Hepatocyte (in vitro differentiated cells): ENCODE data around the gene NUP210L.

Experiments
- CTCF ChIP-seq: fragments of 200-600 bp; sonication (generic); IDR thresholded peaks from 2 replicates; pipeline ENCODE4 v1.5.1; 2016; ENCODE audit warnings: antibody characterized with exemption, mild to moderate bottlenecking; ENCODE audit not compliant: poor library complexity
- EZH2phosphoT487 ChIP-seq: fragments of 200-600 bp; sonication (generic); IDR thresholded peaks from one replicate; pipeline ENCODE4 v1.6.1; 2018; ENCODE audit warnings: antibody characterized with exemption, mild to moderate bottlenecking, low read depth, moderate library complexity; ENCODE audit not compliant: unreplicated experiment, severe bottlenecking

GRCh38 chr1:154019940-154020339 is 134.9 kb downstream of the NUP210L start:
- no peak for TF ChIP-seq CTCF
- no peak for TF ChIP-seq EZH2phosphoT487
